Testis (tissue), 2 donors: Measurements from ENCODE around the gene PRLR.

ENCODE experiments used
- CTCF ChIP-seq, 3 experiments: fragments of 450-650 bp in 2 of 3; fragments of 200-600 bp in 1 of 3; sonication (generic) in 1 of 3; IDR thresholded peaks; one replicate each; pipeline ENCODE4 v1.5.1; 2016 to 2019; ENCODE audit warnings: antibody characterized with exemption in 3 of 3, mild to moderate bottlenecking in 2 of 3, moderate library complexity in 1 of 3
- POLR2A ChIP-seq: fragments of 450-650 bp; IDR thresholded peaks from one replicate; pipeline ENCODE4 v1.6.1; 2017; ENCODE audit warnings: antibody characterized with exemption, mild to moderate bottlenecking, moderate library complexity

GRCh38 chr5:35247648-35248034 is 17.4 kb upstream of the PRLR start:
- TF ChIP-seq CTCF (IDR thresholded peaks at IDR 0.05) (no peak), POLR2A (no peak)
